GM18873 (cell line): ENCODE results near the gene JAZF1.

Experiments used
- ATAC-seq: cut with Tn5 transposase; IDR thresholded peaks from one replicate; pipeline ENCODE4 v1.9.1; 2021; ENCODE audit warnings: mild to moderate bottlenecking, moderate library complexity, moderate number of reproducible peaks; ENCODE audit not compliant: unreplicated experiment, low FRiP score

JAZF1 gene

DNA sequence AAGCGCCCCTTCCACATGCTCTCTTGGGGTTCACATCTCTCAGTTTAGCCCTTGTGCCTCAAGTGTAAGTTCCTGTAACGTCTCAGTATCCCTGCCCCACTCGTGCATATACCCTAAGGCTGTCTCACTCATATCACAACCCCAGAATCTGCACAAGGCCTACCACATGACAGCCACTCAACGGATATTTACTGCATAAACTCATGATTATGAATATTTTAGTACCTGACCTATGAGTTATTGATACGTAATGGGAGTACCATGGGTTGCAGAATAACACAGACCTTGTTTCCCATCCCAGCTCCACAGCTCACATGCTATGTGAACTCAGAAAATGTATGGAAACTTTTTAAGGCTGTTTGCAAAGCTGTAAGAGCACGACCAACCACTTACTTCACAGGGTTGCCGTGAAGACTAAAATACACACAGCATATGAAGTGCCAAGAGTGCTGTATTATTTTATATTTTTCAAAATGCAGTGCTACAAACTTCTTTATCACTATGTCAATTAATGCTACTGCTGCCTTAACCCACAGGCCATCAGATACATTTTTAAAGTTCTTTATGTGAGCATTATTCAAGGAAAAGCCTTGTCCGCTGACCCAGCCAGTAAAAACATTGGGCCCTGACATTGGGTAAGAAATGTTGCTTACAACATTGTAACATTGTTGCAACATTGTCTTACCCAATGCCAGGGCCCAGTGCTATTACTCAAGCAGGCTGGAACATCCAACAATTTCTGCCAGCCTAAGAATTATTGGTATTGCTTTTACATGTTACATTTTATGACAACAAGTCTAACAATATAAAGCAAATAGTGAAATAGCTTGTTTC, 97.2 kb downstream of the JAZF1 start:
- ATAC-seq, result no peak

DNA sequence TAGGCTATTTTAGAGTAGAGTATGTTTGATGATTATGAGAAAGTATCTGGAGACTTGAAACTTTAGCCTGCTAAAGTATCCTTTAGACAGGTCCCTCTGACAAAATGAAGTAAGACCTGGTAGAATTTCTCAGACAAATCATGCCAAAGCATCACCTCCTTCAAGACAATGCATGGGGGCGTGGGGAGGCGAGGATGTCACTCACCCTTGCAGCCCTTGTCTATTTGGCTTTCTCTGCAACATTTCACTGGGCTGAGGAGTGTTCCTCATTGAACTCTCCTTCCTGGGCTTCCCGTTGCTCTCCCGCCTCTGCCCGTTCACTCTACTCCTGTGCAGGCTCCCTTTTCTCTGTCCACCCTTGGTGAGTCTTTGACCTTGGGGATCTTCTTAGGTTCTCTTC, 98.5 kb downstream of the JAZF1 start:
- ATAC-seq, result no peak

DNA sequence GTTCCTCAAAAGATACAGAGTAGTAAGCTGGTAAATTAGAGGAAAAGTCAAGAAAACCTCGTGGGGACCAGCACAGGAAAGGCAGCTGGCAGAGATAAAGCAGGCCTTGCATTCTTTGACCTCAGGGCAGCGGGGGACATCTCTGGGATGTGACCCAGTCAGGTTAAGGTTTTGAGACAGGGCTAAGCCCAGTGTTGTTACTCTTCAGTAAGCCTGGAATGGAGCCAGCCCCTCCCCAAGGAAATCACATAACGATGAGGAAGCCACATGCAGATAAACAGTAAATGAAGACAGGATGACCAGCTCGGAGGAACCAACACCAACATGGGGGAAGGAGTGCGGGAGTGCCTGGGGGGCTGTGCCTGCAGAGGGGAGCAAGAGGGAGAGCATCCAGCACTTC, 99.6 kb downstream of the JAZF1 start:
- ATAC-seq, result no peak

DNA sequence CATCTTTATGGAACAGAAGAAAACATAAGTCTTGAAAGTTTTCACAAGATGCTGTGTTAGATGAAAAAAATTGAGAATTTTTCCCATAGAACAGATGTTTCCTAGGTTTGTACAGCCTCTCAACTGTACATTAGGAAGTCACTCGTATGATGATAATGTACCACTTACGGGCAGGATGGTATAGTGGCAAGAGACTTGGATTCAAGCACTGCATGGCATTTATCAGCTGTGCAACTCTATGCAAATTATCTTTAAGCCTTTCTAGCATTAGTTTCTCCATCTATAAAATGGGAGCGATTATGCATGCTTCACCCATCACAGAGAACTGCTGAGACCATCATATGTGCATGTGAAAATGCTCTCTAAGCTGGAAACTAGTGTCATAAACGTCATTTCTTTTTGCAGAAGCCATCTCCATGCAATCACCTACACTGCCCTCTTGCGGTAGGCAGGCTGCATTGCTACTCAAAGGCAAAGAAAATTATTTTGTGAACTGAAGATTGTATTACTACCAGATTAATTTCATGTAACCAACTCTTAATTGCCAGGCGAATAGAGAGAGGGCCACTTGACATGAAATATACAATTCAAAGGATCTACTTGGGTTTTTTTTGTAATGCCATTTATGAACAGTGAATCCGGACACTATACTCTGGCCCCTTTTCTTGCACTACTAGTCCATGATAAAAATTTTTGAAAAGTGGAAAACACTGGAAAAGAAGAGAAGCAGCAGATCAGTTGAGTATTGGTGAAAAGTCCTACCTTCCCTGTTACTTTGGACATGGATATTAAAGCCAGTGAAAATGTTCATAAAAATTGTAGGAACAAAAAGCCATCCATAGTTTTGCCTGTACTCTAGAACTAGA, 102.3 kb downstream of the JAZF1 start:
- no peak for ATAC-seq

DNA sequence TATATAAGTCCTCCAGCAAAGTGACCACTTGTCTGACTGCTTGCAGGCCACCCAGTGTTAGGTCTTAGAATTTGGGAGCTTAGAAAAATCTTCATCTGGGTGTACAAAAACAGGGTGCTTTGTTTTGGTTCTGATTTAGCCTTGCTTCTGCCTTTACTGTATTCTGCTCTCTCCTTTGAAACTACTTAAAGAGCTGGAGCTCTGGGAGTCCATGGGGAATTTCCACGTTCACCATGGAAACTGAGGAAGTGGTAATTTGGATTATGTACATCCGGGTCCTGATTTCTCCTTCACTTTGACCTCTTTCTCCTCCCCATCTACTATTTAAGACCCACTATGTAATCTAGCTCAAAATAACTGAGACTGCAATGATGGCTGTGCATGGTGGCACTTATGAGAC, 103.0 kb downstream of the JAZF1 start:
- no peak for ATAC-seq

DNA sequence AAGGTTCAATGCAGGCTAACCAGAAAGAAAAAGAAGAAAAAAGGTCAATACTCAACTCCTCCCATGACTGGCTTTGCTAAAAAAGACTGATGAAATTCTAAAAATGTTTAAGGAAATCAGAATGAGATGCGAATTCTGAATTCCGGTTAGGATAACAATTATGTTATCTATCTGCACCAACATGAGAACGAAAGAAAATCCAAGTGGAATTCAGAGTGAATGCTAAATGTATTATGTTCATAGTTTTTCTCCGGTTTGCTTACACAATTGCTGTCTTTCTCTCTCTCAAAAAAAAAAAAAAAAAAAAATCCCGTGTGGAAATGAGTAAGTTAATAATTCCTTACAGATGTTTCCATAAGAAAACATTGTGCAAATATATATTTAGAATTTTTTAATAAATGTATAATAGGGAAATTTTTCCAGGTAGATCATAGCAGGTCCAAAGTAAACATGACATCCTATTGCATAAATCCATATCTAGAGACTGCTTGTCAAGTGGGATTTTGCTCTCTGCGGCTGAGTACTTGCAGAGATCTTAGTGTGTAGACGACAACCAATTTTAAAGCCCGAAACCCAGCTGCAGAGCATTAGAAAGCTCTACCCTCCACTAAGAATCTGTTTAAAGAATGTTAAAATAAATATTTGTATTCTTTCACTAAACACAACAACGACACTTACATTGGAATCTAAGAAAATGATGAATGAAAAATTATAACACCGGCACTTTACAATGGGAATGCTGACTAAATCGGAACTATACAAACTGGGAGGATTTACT, 104.0 kb downstream of the JAZF1 start:
- ATAC-seq, result no peak

DNA sequence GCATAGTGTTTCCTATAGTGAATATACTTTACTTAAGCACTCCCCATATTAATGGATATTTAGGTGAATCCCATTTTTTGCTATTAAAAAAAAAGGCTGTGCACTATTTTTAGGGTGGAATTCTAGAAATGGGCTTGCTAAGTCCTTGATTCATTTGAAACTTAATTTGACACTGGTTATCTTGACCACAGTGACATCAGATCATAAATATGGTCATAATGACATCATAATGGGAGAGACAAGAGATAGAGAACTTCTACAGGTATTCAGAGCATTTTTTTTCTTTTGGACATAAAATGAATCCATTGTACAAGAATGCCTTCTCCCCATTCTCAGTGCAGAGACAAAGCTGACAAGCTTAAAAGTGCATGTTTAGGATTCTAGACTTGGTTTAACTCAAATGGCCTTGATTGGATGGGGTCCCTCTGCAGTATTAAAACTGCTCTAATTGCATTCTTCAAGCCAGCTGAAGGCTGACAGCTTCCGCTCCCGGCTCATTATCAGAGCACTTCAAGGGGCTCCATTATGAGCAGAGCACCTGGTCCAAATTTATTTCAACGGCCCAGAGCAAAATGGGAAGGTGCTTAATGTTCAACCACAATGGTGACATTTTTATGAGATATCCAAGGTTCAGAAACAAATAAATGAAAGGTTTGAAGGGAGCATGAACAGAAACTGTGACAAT, 104.8 kb downstream of the JAZF1 start:
- no peak for ATAC-seq

DNA sequence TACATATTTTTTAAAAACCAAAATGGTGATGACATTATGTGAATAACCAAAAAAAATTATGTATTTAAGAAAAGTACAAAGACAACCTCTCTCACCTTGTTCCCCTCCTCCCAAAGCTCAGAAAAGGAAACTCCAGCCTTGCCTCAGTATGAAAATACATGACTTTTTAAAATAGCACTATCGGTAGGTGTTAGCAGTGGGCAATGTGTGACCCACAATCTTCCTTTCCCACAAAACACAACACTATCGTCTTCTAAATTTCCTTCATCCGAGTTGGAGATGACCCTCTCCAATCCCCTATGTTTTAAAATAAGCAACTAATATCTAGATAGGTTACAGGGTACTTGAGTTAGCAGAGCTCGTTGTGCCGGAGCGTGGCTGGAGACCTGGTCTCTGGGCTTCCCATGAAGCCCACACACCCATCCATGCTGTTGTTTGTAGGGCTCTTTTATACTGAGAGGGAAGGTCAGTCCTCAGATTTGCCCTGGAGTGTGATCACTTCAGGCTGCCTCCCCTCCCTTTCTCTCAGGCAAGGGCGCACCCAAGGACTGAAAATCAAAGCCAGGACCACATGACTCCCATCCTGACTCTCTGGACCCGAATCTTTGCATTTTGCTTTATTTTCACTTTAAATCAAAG, 107.6 kb downstream of the JAZF1 start:
- ATAC-seq, result no peak

DNA sequence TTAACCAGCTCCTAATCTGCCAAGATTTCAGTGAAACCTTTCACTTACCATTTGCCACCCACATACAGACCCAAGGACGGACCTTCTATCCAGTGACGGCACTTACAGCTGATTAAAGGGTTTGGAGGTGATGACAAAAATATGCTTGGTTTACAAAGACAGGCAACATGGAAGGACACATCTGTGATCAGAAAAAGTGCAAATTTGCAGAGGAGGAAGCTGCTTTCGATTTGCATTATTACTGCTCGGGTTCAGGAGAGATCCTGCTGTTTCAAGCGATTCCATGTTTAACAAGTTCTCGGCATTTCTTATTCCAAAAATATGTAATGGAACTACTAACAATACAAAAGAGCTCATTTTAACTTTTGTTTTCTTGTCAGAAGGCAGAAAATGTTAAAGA, 109.0 kb downstream of the JAZF1 start:
- no peak for ATAC-seq

DNA sequence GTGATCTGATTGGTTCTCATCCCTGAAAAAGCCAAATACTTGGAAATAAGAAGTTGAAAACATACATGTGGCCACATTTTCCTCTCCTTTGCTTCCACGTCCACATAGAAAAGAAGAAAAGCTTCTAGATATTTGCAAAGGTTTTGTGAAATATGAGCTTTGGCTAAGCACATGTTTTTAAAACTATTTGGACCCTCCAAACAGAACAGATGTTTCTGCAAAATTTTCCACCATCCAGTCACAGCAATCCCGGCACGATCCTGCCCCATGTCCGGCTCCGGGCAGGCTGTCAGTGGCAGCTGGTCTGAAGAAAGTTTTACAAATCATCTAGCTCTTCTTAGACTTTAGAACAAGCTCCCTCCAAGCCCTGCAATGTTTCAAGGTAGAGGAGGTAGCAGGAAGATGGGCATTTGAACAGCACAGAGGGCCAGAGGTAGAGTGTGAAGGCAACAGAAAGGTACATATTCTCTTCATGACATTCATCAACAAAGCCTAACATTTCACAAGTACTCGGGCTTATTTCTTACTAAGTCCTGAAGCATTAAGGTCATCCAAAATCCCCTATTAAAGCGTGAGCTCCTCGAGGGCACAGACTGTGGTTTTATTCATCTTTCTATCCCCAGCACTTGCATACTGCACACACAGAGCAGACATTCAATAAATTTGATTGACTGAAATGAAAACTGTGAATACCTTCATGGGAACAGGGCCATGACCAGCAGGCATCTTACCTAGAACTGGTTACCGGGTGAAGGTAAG, 110.1 kb downstream of the JAZF1 start:
- no peak for ATAC-seq

DNA sequence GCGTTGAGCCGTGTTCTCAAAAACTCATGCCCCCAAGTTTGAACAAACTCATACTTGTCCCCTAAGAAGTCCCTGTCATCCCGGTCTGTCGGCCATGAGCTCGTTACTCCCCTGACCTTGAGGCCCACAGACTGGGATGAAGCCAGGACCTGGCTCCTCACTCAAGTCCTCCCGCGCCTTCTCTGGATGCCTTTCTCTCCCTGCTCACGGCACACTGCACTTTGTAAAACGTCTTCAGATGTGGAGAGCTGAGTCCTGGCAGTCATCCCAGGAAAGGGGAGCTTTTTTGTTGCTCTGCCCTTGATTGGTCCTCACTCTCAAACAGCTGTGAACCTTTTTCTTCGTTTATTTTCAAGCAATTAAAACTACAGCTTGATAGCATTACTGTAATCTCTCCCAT, 110.8 kb downstream of the JAZF1 start:
- ATAC-seq, result no peak

DNA sequence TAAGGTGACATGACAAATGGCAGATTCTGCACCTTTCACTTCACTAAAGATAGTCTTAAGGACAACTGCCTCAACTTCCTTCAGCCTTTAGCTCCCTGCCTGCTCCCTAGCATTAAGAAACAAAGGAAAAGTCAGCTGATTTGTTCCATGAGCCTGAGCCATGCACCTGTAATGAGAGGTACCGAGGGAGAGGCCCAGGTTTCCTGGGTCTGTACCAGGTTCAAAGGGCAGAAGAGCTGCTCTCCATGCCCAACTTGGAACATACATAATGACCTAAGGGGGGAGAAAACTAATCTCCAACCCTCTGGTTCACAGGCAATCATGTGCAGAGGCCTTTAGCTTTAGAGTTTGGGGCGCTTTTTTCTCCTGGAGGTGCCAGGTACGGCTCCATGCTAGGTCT, 111.2 kb downstream of the JAZF1 start:
- ATAC-seq, result no peak

DNA sequence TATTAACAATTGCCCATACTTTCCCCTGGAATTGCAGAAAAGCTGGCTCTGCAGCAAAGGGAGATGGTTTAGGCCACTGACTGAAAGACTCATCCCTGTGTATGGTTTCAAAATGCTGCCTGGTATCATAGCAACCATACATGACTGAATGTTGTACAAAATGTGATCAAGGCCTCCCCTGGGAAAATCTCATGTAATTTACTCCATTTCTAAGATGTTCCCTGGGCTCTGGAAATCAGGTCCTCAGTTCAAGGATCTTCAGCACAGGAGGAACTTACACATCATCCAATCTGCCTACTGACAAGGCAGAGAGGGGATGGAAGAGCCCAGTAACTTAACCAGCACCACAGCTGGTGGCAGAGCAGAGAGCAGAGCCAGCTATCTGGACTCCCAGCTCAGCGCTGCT, 111.8 kb downstream of the JAZF1 start:
- no peak for ATAC-seq

DNA sequence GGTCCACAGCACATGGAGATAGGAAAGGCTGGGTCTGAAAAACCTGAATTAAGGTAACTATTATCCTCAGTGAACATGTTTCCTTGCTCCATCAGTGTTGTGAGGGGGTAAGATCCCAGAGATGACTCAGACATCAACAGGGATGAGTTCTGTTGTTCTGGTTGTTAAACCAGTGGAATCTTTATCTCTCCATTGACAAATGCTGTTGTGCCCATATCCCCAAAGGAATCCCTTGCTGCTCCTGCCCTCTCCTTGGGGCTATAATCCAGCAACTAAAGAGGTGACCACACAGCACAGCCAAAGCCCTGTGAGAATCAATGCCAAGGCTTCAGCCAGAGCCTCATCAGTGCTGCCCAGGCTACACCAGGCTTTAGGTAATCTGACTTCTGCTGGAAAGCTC, 113.4 kb downstream of the JAZF1 start:
- ATAC-seq, result no peak

DNA sequence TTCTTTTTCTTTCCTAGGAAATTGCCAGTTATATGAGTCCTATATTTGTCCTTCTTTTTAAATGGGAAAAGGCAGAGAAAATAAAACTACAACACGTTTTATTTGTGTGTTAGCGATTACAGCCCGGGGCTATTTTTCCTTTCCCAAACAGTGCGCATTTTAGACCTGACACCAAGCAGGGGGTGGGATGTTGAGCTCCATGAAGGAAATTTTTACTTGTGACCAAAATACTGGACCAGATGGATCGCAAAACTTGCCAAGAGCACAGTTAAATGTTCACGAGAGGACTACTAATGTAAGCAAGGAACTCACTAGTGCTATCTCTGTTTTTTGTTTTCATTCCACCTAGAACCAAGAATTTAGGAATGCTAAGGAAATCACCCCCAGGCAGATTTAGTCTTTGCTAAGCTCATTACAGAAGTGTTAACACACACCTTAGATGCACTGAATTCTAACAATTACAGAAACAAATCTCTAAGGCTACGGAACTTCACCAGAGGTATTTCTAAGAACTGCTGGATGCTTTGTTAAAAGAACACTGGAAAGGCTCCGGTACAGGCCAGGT, 114.8 kb downstream of the JAZF1 start:
- no peak for ATAC-seq

DNA sequence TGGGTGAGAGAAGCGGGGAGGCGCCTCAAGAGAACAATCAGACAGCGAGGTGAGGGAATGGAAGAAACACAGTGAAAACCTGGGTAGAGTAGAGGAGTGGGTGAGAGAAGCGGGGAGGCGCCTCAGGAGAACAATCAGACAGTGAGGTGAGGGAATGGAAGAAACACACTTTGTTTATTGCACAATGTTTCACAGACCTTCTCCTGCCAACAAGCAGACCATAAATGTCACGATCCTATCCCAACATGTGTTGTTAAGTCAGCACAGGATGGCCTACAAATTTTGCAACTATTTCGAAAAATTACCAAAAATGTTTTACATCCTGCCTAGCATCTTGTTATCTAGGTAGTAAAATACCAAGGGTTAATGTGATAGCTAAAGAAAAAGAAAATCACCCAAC, 115.3 kb downstream of the JAZF1 start:
- ATAC-seq, result no peak

DNA sequence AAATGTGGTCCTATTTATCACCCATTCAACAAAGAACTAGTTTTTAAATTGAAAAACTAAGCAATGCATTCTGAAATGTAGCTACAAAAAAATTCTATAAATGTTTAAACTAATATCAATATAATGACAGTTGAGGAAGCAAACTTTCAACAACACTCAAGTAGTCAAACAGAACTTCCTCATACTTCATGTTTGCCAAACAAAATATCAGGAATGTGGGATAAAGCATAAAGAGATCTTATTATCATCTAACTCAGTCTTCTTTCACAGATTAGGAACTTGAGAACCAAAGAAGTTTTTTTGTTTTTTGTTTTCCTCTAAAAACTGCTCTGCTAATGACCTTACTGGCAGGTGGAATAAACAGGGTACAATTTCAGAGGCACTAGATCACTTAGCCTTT, 116.2 kb downstream of the JAZF1 start:
- ATAC-seq, result no peak

DNA sequence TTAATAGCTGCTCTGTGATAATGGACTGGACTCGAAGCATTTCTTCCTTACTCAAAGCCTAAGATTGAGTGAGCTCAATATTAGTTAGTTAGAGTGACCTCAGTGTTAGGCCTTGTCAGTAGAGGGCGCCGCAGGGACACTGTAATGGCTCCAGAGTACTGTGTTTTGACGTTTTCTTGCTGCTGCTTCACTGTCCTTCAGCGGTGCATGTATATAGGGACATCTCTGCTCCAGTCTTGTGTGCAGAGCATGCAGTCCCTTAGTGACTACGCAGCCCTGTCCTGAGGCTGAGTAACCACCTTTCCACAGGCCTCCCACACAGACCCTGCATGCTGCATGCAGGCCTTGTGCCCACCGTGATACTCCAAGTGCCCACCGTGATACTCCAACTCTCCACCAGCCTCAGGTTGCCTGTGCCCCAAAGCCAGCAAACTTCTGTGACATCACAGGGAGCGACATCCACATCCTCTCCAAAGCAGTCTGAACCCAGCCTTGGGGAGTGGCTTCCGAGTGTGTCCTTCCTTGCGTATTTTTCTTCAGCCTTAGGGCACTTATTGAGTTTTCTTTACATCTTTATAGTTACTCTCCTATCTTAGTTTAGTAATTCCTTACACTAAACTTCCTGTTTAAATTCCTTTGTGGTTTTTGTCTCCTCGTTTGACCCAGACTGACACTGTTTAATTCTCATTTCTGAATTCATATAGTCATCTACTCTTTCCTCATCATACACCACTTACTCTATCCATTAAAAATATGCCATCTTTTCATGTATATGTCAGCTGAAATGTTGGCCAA, 118.2 kb downstream of the JAZF1 start:
- peak; percentile 63 for ATAC-seq
